WI38 (cell line): ENCODE measurements around the gene CCDC86.
A peak's percentile ranks its signal among the peaks of the same experiment; 100 is the strongest.

Experiments
- H3K4me3 ChIP-seq: 2 replicates; pipeline ENCODE4 v1.5.1; 2011; ENCODE audit warnings: low read depth, mild to moderate bottlenecking, control low read depth, low read length
- TF ChIP-seq, protein P1 (sequence below): IDR thresholded peaks from 2 replicates; pipeline ENCODE4 v1.5.1; 2012; ENCODE audit warnings: low read depth, mild to moderate bottlenecking, control low read depth, low read length

Gene CCDC86

GRCh38 chr11:60831143-60831500 lies 10.8 kb upstream of the CCDC86 start:
- H3K4me3 ChIP-seq: no peak overlapping the region
- TF ChIP-seq, protein P1, sequence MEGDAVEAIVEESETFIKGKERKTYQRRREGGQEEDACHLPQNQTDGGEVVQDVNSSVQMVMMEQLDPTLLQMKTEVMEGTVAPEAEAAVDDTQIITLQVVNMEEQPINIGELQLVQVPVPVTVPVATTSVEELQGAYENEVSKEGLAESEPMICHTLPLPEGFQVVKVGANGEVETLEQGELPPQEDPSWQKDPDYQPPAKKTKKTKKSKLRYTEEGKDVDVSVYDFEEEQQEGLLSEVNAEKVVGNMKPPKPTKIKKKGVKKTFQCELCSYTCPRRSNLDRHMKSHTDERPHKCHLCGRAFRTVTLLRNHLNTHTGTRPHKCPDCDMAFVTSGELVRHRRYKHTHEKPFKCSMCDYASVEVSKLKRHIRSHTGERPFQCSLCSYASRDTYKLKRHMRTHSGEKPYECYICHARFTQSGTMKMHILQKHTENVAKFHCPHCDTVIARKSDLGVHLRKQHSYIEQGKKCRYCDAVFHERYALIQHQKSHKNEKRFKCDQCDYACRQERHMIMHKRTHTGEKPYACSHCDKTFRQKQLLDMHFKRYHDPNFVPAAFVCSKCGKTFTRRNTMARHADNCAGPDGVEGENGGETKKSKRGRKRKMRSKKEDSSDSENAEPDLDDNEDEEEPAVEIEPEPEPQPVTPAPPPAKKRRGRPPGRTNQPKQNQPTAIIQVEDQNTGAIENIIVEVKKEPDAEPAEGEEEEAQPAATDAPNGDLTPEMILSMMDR: peak; percentile 89

DNA sequence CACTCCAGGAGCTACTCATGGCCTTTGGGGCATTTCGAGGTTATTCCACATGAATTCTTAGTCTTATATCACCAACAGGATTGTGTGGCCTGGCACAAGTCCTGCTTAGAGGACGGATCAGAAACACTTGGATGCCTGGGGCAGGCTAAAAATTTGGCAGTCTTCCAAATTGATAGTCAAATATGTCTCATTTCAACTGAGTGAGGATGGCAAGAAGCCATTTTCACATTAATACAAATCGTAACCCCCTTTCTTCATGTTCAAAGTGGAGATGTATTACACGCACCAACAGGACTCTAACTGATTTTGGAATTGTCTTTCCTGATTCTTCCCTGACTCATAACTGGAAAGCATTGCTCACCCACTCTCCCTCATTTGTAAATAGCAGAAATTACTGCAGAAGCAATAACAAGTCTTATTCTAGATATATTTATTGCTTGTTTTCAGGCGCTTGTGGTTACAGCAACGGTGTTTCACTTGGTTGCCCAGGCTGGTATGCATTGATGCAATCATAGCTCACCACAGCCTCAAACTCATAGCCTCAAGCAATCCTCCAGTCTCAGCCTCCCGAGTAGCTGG lies 10.3 kb upstream of the CCDC86 start:
- TF ChIP-seq, protein P1: no peak
- H3K4me3 ChIP-seq: no peak overlapping the region

- TF ChIP-seq, protein P1: no peak
- no peak overlapping the region for H3K4me3 ChIP-seq
Measured at GRCh38 chr11:60834742-60835533, 7.0 kb upstream of the CCDC86 start.

- H3K4me3 ChIP-seq: no peak overlapping the region
- TF ChIP-seq, protein P1: no peak
Measured at GRCh38 chr11:60835534-60835846, 6.4 kb upstream of the CCDC86 start.

- no peak overlapping the region for H3K4me3 ChIP-seq
- TF ChIP-seq, protein P1: no peak
Measured at GRCh38 chr11:60836866-60837515, 4.9 kb upstream of the CCDC86 start.

DNA sequence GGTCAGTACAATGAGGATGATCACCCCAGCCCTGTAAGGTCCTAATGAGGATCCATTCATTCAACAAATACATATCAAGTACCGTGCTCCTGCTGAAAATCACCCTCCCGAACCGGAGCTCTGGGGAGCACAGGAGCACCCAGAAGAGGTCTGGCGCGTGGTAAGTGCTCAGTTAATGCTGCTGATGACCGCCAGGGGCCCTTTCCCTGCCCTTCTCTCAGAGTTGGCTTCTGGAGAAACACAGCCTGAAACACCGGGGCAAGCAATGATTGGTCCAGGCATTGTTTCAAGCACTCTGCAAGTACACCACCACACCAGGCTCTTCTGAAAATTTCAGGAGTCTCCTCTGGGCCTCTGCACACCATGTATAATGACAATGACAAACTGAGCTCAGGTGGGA lies 3.8 kb upstream of the CCDC86 start:
- TF ChIP-seq, protein P1: peak; percentile 40

More for the DNA sequence above, 3.8 kb upstream of the CCDC86 start:
- no peak overlapping the region for H3K4me3 ChIP-seq
